Neural crest cell (in vitro differentiated cells): ENCODE data around the gene MRPL19. TPM values are rescaled to one million over a fixed set of nuclear protein-coding genes. Genes with fewer than 3 reads are reported as not detected.

Experiments used
- DNase-seq: peaks from one replicate; pipeline ENCODE4 v3.0.0; 2021; ENCODE audit warnings: low read depth, mixed read lengths, low spot score
- H3K27ac Mint-ChIP-seq: one replicate; pipeline ENCODE4 v1.8.0; 2021; ENCODE audit warnings: mild to moderate bottlenecking, mixed read lengths; ENCODE audit not compliant: unreplicated experiment
- H3K27me3 Mint-ChIP-seq: 2 replicates; pipeline ENCODE4 v1.8.0; 2021; ENCODE audit warnings: low read depth, mild to moderate bottlenecking, mixed read lengths
- H3K36me3 Mint-ChIP-seq: 2 replicates; pipeline ENCODE4 v1.8.0; 2021; ENCODE audit warnings: low read depth, mild to moderate bottlenecking, mixed read lengths
- H3K4me1 Mint-ChIP-seq: 2 replicates; pipeline ENCODE4 v1.8.0; 2021; ENCODE audit warnings: mixed read lengths
- H3K4me3 Mint-ChIP-seq: one replicate; pipeline ENCODE4 v1.8.0; 2021; ENCODE audit warnings: mild to moderate bottlenecking, mixed read lengths
- H3K9me3 Mint-ChIP-seq: 2 replicates; pipeline ENCODE4 v1.8.0; 2021; ENCODE audit warnings: mixed read lengths
- CTCF ChIP-seq: fragments of 200-600 bp; sonication (generic); conservative IDR thresholded peaks from 2 replicates; pipeline ENCODE4 v1.5.0; 2021; ENCODE audit warnings: antibody characterized with exemption, mild to moderate bottlenecking
- total RNA-seq: library from RNA; stranded (reverse); gene quantifications from 2 replicates; pipeline ENCODE4 v1.2.1, GENCODE V29; 2021

The MRPL19 gene
- total RNA-seq, 1 donor from 2014 or later, result 64.5 TPM

GRCh38 chr2:75703589-75704287 is 57.2 kb downstream of the MRPL19 start:
- Mint-ChIP-seq H3K36me3 (peaks cover 24% of the 10 kb centered on the region), H3K4me3 (no peak overlapping the region)

GRCh38 chr2:75705921-75706320 is 59.3 kb downstream of the MRPL19 start:
- H3K9me3 Mint-ChIP-seq, result no peaks in the 10 kb centered on the region
- TF ChIP-seq CTCF, result no peak
- no peaks in the 10 kb centered on the region for H3K27me3 Mint-ChIP-seq
- peaks cover 17% of the 10 kb centered on the region for H3K36me3 Mint-ChIP-seq
- peaks cover 21% of the 10 kb centered on the region for H3K4me1 Mint-ChIP-seq
- no peak overlapping the region for H3K4me3 Mint-ChIP-seq
- H3K27ac Mint-ChIP-seq, result no peak overlapping the region
- no peak for DNase-seq

More at GRCh38 chr2:75703589-75704287, 57.2 kb downstream of the MRPL19 start:
- Mint-ChIP-seq H3K27me3 (no peaks in the 10 kb centered on the region), H3K4me1 (peaks cover 8% of the 10 kb centered on the region), H3K9me3 (no peaks in the 10 kb centered on the region), H3K27ac (no peak overlapping the region)
- no peak for DNase-seq
- TF ChIP-seq CTCF, result no peak

GRCh38 chr2:75707901-75708300 is 61.3 kb downstream of the MRPL19 start:
- TF ChIP-seq CTCF, result no peak
- Mint-ChIP-seq H3K9me3 (peaks cover 5% of the 10 kb centered on the region), H3K4me3 (peak overlapping the region; percentile 78), H3K27ac (no peak overlapping the region), H3K4me1 (peaks cover 25% of the 10 kb centered on the region), H3K36me3 (peaks cover 20% of the 10 kb centered on the region), H3K27me3 (no peaks in the 10 kb centered on the region)
- no peak for DNase-seq

- Mint-ChIP-seq H3K4me3 (peak overlapping the region; percentile 78), H3K27ac (peak overlapping the region; percentile 2), H3K27me3 (no peaks in the 10 kb centered on the region), H3K36me3 (peaks cover 15% of the 10 kb centered on the region), H3K9me3 (peaks cover 5% of the 10 kb centered on the region), H3K4me1 (peaks cover 25% of the 10 kb centered on the region)
- no peak for TF ChIP-seq CTCF
- DNase-seq, result no peak
Measured at GRCh38 chr2:75709297-75709696, 62.7 kb downstream of the MRPL19 start.

- Mint-ChIP-seq H3K27me3 (no peaks in the 10 kb centered on the region), H3K36me3 (peaks cover 16% of the 10 kb centered on the region), H3K27ac (peak overlapping the region; percentile 86), H3K9me3 (peaks cover 5% of the 10 kb centered on the region), H3K4me3 (peak overlapping the region; percentile 93), H3K4me1 (peaks cover 25% of the 10 kb centered on the region)
- DNase-seq, result no peak
- no peak for TF ChIP-seq CTCF
Measured at GRCh38 chr2:75710220-75710576, 63.6 kb downstream of the MRPL19 start.
